ENCODE data around the gene SDK1.

The SDK1 gene

DNA sequence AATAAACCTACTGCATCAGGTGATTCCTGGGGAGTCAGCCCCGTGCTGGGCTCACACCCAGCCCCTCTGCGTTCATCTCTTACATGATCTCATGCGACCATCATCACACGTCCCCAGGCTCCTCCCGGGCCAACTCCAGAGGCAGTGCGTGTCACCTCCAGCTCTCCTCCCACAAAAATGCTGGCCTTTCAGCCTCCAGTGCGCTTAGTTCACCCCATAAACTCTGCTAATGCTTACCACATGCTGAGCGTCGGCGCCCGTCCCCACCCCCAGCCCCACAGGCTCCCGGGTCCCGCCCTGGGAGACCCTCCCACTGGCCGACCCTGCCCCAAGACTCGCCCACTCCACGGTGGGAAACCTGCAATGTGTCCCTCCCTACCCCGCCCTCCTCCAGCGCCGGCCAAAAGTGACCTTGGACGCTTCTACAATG, 816 bp upstream of the SDK1 start:
- Histone ChIP-seq H3K4me2 (ENCODE audit: low read length) (peak overlapping the region; percentile 100), H3K18ac (ENCODE audit: low read length) (peak overlapping the region; percentile 57), H3K9ac (ENCODE audit: low read length) (no peak overlapping the region), H3K79me2 (ENCODE audit: control insufficient read depth, insufficient read depth, low read length, poor library complexity) (peaks cover 11% of the 10 kb centered on the region), H4K12ac (ENCODE audit: low read depth, low read length) (no peak overlapping the region), H3K79me1 (ENCODE audit: low read length) (peaks cover 14% of the 10 kb centered on the region), H3K23ac (ENCODE audit: low read length) (no peak overlapping the region), H3K4me1 (ENCODE audit: control insufficient read depth in 1 of 2, insufficient read depth in 2 of 2, low read length in 2 of 2) (peaks cover 8 to 16% of the 10 kb centered on the region in 2 experiments), H2AFZ (ENCODE audit: insufficient read depth, low read length, poor library complexity) (peak overlapping the region; percentile 87), H2AK5ac (ENCODE audit: low read length) (no peak overlapping the region), H4K91ac (ENCODE audit: low read depth, low read length) (peak overlapping the region; percentile 71), H3K27ac (ENCODE audit: low read depth, low read length) (no peak overlapping the region), H2BK120ac (ENCODE audit: insufficient read depth, low read length, poor library complexity) (peak overlapping the region; percentile 84), H3K36me3 (ENCODE audit: control insufficient read depth in 1 of 2, insufficient read depth in 2 of 2, low read length in 2 of 2) (no peaks in the 10 kb centered on the region), H3K27me3 (ENCODE audit: insufficient read depth, low read length) (no peaks in the 10 kb centered on the region), H3K4me3 (ENCODE audit: low read depth, low read length) (peak overlapping the region; percentile 86), H3K9me3 (ENCODE audit: insufficient read depth, low read depth, low read length) (no peaks in the 10 kb centered on the region), H4K8ac (ENCODE audit: low read depth, low read length) (peak overlapping the region; percentile 32), H2BK5ac (ENCODE audit: low read depth, low read length, poor library complexity) (no peak overlapping the region), H3K14ac (ENCODE audit: low read length) (peak overlapping the region; percentile 30), H2BK12ac (ENCODE audit: low read length) (peak overlapping the region; percentile 56), H3K4ac (ENCODE audit: low read depth, low read length) (peak overlapping the region; percentile 43)
- no CpG with 5 or more reads among the region's 20 CpGs for WGBS (ENCODE audit: extremely low coverage, insufficient coverage, insufficient read length)
- DNase-seq: no peak

DNA sequence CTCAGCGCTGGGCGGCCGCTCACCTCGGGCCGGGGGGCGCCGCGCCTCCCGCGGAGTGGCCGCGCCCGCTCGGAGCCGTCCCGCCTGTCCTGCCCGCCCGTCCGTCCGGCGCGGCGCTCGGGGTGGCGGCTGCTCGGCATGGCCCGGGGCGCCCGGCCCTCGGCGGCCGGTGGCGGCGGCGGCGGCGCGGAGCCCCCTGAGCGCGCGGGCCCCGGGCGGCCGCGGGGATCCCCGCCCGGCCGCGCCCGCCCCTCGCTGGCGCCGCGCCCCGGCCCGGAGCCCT, 338 bp downstream of the SDK1 start:
- H2AK5ac ChIP-seq (ENCODE audit: low read length): no peak overlapping the region
- peaks cover 14% of the 10 kb centered on the region for H3K79me2 ChIP-seq (ENCODE audit: control insufficient read depth, insufficient read depth, low read length, poor library complexity)
- peak overlapping the region; percentile 92 for H3K14ac ChIP-seq (ENCODE audit: low read length)
- no peak overlapping the region for H3K23ac ChIP-seq (ENCODE audit: low read length)
- H3K18ac ChIP-seq (ENCODE audit: low read length): peak overlapping the region; percentile 94
- peak overlapping the region; percentile 84 for H2BK5ac ChIP-seq (ENCODE audit: low read depth, low read length, poor library complexity)
- no peaks in the 10 kb centered on the region for H3K9me3 ChIP-seq (ENCODE audit: insufficient read depth, low read depth, low read length)
- H3K9ac ChIP-seq (ENCODE audit: low read length): peak overlapping the region; percentile 79
- peak overlapping the region; percentile 83 for H2AFZ ChIP-seq (ENCODE audit: insufficient read depth, low read length, poor library complexity)
- H3K4me1 ChIP-seq (ENCODE audit: control insufficient read depth in 1 of 2, insufficient read depth in 2 of 2, low read length in 2 of 2): peaks cover 8 to 16% of the 10 kb centered on the region in 2 experiments
- peak overlapping the region; percentile 99 for H3K4me2 ChIP-seq (ENCODE audit: low read length)
- H3K79me1 ChIP-seq (ENCODE audit: low read length): peaks cover 14% of the 10 kb centered on the region
- peak overlapping the region; percentile 89 for H3K4me3 ChIP-seq (ENCODE audit: low read depth, low read length)
- DNase-seq: no peak
- no peak overlapping the region for H4K12ac ChIP-seq (ENCODE audit: low read depth, low read length)
- H2BK12ac ChIP-seq (ENCODE audit: low read length): peak overlapping the region; percentile 85
- peak overlapping the region; percentile 77 for H4K8ac ChIP-seq (ENCODE audit: low read depth, low read length)
- H4K91ac ChIP-seq (ENCODE audit: low read depth, low read length): peak overlapping the region; percentile 80
- WGBS (ENCODE audit: extremely low coverage, insufficient coverage, insufficient read length): no CpG with 5 or more reads among the region's 56 CpGs
- peak overlapping the region; percentile 41 for H2BK120ac ChIP-seq (ENCODE audit: insufficient read depth, low read length, poor library complexity)
- H3K27ac ChIP-seq (ENCODE audit: low read depth, low read length): peak overlapping the region; percentile 70
- peak overlapping the region; percentile 82 for H3K4ac ChIP-seq (ENCODE audit: low read depth, low read length)
- no peaks in the 10 kb centered on the region for H3K27me3 ChIP-seq (ENCODE audit: insufficient read depth, low read length)
- H3K36me3 ChIP-seq (ENCODE audit: control insufficient read depth in 1 of 2, insufficient read depth in 2 of 2, low read length in 2 of 2): no peaks in the 10 kb centered on the region

DNA sequence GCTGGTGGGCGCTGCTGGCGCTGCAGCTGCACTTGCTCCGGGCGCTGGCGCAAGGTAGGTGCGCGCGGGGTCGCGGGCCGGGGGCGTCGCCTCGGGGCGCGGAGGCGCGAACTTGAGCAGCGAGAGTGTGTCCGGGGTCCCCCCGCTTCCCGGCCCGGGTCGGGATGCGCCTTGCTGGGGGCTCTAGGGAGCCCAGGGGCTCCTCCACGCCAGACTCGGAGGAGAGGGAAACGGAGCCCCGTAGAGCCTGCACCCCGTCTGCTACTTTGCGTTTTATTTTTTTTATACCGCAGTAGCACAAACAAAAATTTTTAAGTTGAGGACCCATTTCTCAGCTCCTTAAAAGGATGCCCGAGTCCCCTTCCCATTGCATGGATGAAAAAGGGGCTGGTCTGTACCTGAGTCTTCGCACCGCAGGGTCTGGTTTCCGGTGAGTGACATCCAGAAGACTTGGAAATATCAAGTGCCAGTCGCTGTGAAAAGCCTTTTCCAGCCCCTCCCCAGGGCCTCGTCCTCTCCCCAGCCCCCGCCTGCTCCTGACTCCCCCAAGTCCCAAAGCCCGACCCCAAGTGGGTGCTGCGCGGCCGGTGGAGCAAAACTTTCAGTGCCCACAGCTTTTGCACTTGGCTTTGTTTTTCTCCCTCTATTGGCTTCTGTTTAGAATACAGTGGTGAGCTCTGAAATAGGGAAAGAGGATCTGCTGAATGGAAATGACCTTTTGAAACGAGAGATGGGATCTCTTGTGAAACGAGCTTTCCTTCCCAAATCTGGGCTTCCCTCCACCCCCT, 973 bp downstream of the SDK1 start:
- Histone ChIP-seq H3K9me3 (ENCODE audit: insufficient read depth, low read depth, low read length) (no peaks in the 10 kb centered on the region), H3K4ac (ENCODE audit: low read depth, low read length) (peak overlapping the region; percentile 97), H3K23ac (ENCODE audit: low read length) (no peak overlapping the region), H3K14ac (ENCODE audit: low read length) (peak overlapping the region; percentile 93), H3K9ac (ENCODE audit: low read length) (peak overlapping the region; percentile 71), H2BK120ac (ENCODE audit: insufficient read depth, low read length, poor library complexity) (peak overlapping the region; percentile 81), H3K27ac (ENCODE audit: low read depth, low read length) (peak overlapping the region; percentile 45), H3K79me2 (ENCODE audit: control insufficient read depth, insufficient read depth, low read length, poor library complexity) (peaks cover 14% of the 10 kb centered on the region), H3K27me3 (ENCODE audit: insufficient read depth, low read length) (no peaks in the 10 kb centered on the region), H4K91ac (ENCODE audit: low read depth, low read length) (peak overlapping the region; percentile 78), H3K18ac (ENCODE audit: low read length) (peak overlapping the region; percentile 86), H4K12ac (ENCODE audit: low read depth, low read length) (peak overlapping the region; percentile 83), H2BK12ac (ENCODE audit: low read length) (no peak overlapping the region), H3K4me2 (ENCODE audit: low read length) (peak overlapping the region; percentile 99), H3K79me1 (ENCODE audit: low read length) (peaks cover 14% of the 10 kb centered on the region), H3K36me3 (ENCODE audit: control insufficient read depth in 1 of 2, insufficient read depth in 2 of 2, low read length in 2 of 2) (no peaks in the 10 kb centered on the region), H2BK5ac (ENCODE audit: low read depth, low read length, poor library complexity) (peak overlapping the region; percentile 43), H3K4me1 (ENCODE audit: control insufficient read depth in 1 of 2, insufficient read depth in 2 of 2, low read length in 2 of 2) (peaks cover 8 to 16% of the 10 kb centered on the region in 2 experiments), H2AFZ (ENCODE audit: insufficient read depth, low read length, poor library complexity) (no peak overlapping the region), H3K4me3 (ENCODE audit: low read depth, low read length) (peak overlapping the region; percentile 89), H4K8ac (ENCODE audit: low read depth, low read length) (peak overlapping the region; percentile 66), H2AK5ac (ENCODE audit: low read length) (no peak overlapping the region)
- peak in 1 of 2 donors; percentile 47 for DNase-seq
- no CpG with 5 or more reads among the region's 45 CpGs for whole genome bisulfite sequencing (ENCODE audit: extremely low coverage, insufficient coverage, insufficient read length)

DNA sequence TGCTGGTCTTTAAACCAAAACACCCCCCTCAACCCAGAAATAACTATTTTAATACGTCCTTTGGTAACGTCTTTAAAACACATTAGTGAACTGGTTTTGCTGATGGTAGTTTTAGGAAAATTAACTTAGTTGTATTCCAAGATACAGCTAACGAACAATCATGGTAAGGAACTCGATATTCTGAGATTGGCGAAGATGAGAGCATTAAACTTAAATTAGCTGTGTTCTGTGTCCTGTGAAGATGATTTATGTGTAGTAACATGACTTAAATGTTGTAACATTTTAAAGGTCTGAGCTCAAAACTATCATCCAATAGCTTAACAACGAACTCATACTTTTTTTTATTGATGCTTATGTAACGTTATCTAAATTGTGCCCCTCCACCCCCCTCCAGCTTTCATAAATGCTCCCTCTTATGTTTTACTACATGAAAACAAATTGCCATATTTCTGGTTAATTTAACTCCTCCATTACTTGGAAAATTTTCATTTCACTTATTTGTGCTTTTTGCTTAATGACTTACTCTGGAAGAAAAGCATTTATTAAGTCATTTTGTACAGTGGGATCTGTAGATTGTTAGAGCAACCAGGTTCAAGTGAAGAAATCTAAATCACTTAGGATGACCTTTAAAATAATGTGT, 1.7 kb downstream of the SDK1 start:
- H2AFZ ChIP-seq (ENCODE audit: insufficient read depth, low read length, poor library complexity): no peak overlapping the region
- peak overlapping the region; percentile 99 for H3K4me2 ChIP-seq (ENCODE audit: low read length)
- H4K91ac ChIP-seq (ENCODE audit: low read depth, low read length): no peak overlapping the region
- no peak overlapping the region for H3K23ac ChIP-seq (ENCODE audit: low read length)
- no peak overlapping the region for H2BK120ac ChIP-seq (ENCODE audit: insufficient read depth, low read length, poor library complexity)
- H4K8ac ChIP-seq (ENCODE audit: low read depth, low read length): no peak overlapping the region
- H3K36me3 ChIP-seq (ENCODE audit: control insufficient read depth in 1 of 2, insufficient read depth in 2 of 2, low read length in 2 of 2): no peaks in the 10 kb centered on the region
- H2BK5ac ChIP-seq (ENCODE audit: low read depth, low read length, poor library complexity): no peak overlapping the region
- no peak overlapping the region for H3K9ac ChIP-seq (ENCODE audit: low read length)
- DNase-seq: no peak
- no peak overlapping the region for H4K12ac ChIP-seq (ENCODE audit: low read depth, low read length)
- H3K4me3 ChIP-seq (ENCODE audit: low read depth, low read length): no peak overlapping the region
- H3K79me2 ChIP-seq (ENCODE audit: control insufficient read depth, insufficient read depth, low read length, poor library complexity): peaks cover 14% of the 10 kb centered on the region
- peaks cover 8 to 19% of the 10 kb centered on the region in 2 experiments for H3K4me1 ChIP-seq (ENCODE audit: control insufficient read depth in 1 of 2, insufficient read depth in 2 of 2, low read length in 2 of 2)
- H3K9me3 ChIP-seq (ENCODE audit: insufficient read depth, low read depth, low read length): no peaks in the 10 kb centered on the region
- no peak overlapping the region for H3K14ac ChIP-seq (ENCODE audit: low read length)
- no peak overlapping the region for H2AK5ac ChIP-seq (ENCODE audit: low read length)
- no peaks in the 10 kb centered on the region for H3K27me3 ChIP-seq (ENCODE audit: insufficient read depth, low read length)
- no peak overlapping the region for H2BK12ac ChIP-seq (ENCODE audit: low read length)
- no peak overlapping the region for H3K18ac ChIP-seq (ENCODE audit: low read length)
- H3K4ac ChIP-seq (ENCODE audit: low read depth, low read length): no peak overlapping the region
- WGBS (ENCODE audit: extremely low coverage, insufficient coverage, insufficient read length): no CpG with 5 or more reads among the region's 7 CpGs
- H3K27ac ChIP-seq (ENCODE audit: low read depth, low read length): no peak overlapping the region
- peaks cover 13% of the 10 kb centered on the region for H3K79me1 ChIP-seq (ENCODE audit: low read length)

All from trophoblast cell (in vitro differentiated cells and primary cell).